GM19452 (cell line): ENCODE results near the gene CXCL16.

ENCODE experiments used
- ATAC-seq: cut with Tn5 transposase; IDR thresholded peaks from one replicate; pipeline ENCODE4 v1.9.1; 2021; ENCODE audit not compliant: unreplicated experiment

Gene CXCL16

GRCh38 chr17:4739122-4740024 lies at the start of gene CXCL16, which contains the start of gene ZMYND15:
CXCL16 (minus strand) TSS chr17:4739928; CDS start chr17:4739339, 589 bp downstream.
ZMYND15 (plus strand) TSS chr17:4739833; CDS start chr17:4740549, 716 bp downstream.
- peak; percentile 51 for ATAC-seq

GRCh38 chr17:4788807-4789700 lies 49.3 kb upstream of the CXCL16 start, which contains the start of gene GLTPD2:
GLTPD2 (plus strand) TSS chr17:4788964; CDS start chr17:4789012, 48 bp downstream.
- no peak for ATAC-seq

- ATAC-seq: no peak
These were observed 48.6 kb upstream of the CXCL16 start for GRCh38 chr17:4788159-4788806.

- no peak for ATAC-seq
These were observed 46.8 kb upstream of the CXCL16 start for GRCh38 chr17:4786516-4786915.

GRCh38 chr17:4786106-4786511 lies 46.4 kb upstream of the CXCL16 start, which contains the start of gene VMO1:
VMO1 (minus strand) TSS chr17:4786364; CDS start chr17:4786352, 12 bp downstream.
- ATAC-seq: no peak

- ATAC-seq: no peak
These were observed 45.8 kb upstream of the CXCL16 start for GRCh38 chr17:4785311-4786105.

GRCh38 chr17:4782652-4783051 lies 42.9 kb upstream of the CXCL16 start:
- ATAC-seq: no peak

GRCh38 chr17:4780325-4780955 lies 40.7 kb upstream of the CXCL16 start:
- no peak for ATAC-seq

GRCh38 chr17:4777969-4778760 lies 38.4 kb upstream of the CXCL16 start:
- no peak for ATAC-seq

- ATAC-seq: no peak
These were observed 32.5 kb upstream of the CXCL16 start for GRCh38 chr17:4772235-4772613.

GRCh38 chr17:4771519-4772234 lies 31.9 kb upstream of the CXCL16 start, which contains the start of gene TM4SF5:
TM4SF5 (plus strand) TSS chr17:4771886; CDS start chr17:4771923, 37 bp downstream.
- no peak for ATAC-seq

- ATAC-seq: no peak
These were observed 29.9 kb upstream of the CXCL16 start for GRCh38 chr17:4769628-4770027.

- no peak for ATAC-seq
These were observed 28.6 kb upstream of the CXCL16 start for GRCh38 chr17:4768298-4768697.

- no peak for ATAC-seq
These were observed 27.0 kb upstream of the CXCL16 start for GRCh38 chr17:4766723-4767122.

GRCh38 chr17:4766201-4766600 lies 26.5 kb upstream of the CXCL16 start:
- ATAC-seq: no peak

- ATAC-seq: no peak
These were observed 24.9 kb upstream of the CXCL16 start for GRCh38 chr17:4764595-4764994.

- ATAC-seq: no peak
These were observed 20.1 kb upstream of the CXCL16 start for GRCh38 chr17:4759776-4760236.

- ATAC-seq: no peak
These were observed 13.7 kb upstream of the CXCL16 start for GRCh38 chr17:4753392-4753791.
